Measurements from ENCODE around the gene TFE3.

Gene TFE3

GRCh38 chrX:49059681-49060085, 16.5 kb upstream of the TFE3 start:
- DNase-seq: no peak

DNA sequence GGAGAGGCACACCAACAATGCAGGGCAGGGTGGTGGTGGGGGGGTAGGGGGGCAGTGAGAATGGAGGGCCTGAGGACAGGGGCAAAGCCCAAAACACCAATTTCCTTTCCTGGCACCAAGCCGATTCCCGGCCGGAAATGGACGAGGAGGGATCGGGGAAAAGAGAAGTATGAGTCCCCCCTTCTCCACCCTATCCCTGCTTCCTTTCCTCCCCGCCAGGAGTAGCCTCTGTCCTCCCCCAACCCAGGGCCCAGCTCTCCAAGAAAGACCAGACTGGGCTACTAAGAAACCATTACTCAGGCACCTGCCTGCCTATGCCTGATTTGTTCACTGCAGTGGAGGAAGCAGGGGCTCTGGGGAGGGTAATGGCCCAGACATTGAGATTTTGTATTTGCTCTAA, 16.0 kb upstream of the TFE3 start:
- DNase-seq: no peak

GRCh38 chrX:49058794-49059193, 15.6 kb upstream of the TFE3 start, which contains the start of gene CCDC120:
TSS of gene CCDC120 (plus strand) at chrX:49058999. CDS start at chrX:49062042, 3,043 bp downstream.
- no peak for DNase-seq

DNA sequence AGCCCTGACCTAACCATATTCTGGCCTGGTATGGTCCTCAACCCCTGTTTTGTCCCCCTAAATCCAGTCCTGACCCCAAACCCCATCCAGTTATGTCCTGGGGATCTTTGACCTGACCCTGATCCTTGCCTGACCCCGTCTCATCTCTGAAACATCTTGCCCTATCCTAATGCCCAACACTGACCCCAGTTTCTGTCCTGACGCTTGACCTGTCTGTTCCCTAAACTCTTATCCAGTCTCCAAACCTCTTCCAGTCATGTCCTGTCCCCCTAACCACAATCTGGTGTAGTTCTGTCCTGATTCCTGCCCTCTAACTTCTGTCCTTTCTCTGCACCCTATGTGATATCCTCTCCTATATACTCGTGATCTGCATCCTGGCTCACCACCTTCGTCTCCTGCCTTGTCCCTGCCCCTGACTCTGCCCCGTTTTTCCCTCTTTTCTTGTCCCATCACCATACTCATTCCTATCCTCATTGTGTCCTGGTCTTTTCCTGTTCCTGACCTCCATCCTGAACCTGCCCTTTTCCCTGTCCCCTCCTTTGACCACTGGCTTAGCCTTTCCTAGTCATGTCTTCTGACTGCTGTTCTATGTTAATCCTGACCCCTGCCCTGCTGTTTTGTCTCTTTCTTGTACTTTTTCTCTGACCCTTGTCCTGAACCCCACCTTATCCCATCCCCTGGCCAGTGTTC, 11.1 kb upstream of the TFE3 start:
- DNase-seq: no peak

DNA sequence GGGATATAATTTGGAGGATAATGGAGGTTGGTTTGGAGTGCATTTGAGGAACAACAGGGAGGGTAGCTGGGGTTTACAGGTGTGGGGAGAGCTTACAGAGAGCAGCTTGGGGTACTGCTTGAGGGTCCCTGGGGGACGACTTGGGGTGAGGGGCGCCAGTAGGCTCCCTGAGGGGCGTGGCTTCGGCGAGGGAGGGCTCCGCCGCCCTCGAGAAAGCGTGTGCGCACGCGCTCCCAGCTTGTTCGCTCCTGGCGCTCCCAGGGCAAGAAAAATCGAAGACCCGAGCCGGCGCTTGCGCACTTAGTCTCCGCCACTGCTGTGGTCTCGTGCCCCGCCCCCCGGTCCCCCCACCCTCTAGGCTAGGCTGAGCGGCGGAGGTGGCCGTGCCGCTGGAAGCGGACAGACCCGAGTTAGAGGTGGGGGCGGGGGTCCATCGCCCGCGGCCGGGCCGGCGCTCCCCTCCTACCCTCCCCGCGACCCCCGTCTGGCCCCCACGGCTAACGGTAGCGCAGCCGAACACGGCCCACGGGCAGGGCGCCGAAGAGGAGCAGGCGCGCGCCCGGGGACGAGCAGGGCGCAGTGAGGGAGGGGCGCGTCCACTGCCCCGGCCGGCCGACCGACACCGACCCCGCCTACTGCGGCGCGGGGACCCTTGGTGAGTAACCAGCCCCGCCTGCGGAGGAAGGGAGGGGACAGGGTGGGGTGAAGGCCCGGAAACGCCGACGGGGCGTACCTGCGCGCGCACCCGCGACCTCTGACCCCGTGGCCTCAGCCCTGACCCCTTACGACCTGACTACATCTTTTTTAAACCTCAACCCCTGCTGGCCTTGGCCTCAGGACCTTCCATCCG, 10.3 kb upstream of the TFE3 start:
- DNase-seq: peak; percentile 37

- no peak for DNase-seq
These were observed 777 bp upstream of the TFE3 start for GRCh38 chrX:49043987-49044281.

- no peak for DNase-seq
These were observed 457 bp downstream of the TFE3 start for GRCh38 chrX:49042581-49043219.

DNA sequence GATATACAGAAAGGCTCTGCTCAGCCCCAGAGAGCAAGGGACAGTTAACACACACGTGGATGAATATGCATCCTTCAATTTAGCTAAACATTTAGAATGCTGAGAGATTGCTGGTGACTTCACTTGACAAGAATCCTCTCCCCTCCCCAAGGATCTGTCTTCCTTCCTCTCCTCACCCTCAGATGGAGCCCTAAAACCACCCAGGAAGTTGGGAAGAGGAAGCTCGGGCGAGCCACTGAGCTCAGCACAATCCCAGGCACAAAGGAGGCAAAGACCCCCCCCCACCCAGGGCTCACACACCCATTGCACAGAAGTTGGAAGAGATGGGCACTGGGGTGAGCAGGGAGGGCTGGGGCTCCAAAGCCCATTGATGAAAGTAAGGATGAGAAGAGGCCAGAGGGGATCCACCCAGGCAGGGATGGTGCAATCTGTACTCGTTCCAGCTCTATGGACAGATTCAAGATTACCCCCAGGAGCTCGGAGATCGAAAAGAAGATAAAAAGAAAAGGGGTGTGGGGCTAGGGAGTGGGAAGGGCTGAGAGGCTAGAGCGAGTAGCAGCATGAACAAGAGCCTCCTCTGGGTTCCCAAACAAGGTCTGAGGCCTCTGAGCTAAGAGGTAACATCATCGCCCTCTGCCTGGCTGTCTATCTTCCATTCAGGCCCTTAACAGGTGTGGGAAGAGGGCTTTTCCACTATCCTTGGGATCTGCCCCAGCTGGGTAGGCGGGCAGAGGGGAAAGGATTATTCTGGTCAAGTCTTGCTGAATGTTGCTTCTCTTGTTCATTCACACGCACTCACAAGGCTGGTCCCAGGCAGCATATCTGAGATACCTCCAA, 1.2 kb downstream of the TFE3 start:
- no peak for DNase-seq

- no peak for DNase-seq
These were observed 2.7 kb downstream of the TFE3 start for GRCh38 chrX:49040376-49040955.

- no peak for DNase-seq
These were observed 3.4 kb downstream of the TFE3 start for GRCh38 chrX:49039598-49040375.

DNA sequence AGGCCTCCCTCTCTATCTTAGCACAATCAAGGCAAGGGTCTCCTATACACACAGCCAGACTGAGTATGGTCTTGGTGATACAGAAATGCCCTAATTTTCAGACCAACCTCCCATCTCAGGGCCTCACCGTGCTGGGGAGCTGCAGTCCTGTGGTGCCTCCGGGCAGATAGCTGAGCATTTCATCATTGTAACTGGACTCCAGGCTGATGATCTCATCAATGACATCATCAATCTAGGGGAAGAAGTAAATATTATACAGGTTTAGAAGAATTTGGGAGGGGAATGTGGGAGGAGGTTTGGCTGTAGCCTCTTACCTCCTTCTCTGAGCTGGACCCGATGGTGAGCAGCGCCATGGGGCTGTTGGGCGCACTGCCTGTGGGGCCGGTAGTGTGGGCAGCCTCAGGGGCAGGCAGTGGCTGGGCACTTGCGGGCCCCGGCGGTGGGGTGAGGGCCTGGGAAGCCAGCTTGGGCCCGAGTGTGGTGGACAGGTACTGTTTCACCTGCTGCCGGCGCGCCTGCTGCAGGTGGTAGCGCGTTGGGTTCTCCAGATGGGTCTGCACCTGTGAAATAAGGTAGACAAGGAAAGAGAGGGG, 5.2 kb downstream of the TFE3 start:
- no peak for DNase-seq

GRCh38 chrX:49030283-49030682, 12.9 kb downstream of the TFE3 start:
- no peak for DNase-seq

- DNase-seq: no peak
These were observed 13.3 kb downstream of the TFE3 start for GRCh38 chrX:49029876-49030275.

- no peak for DNase-seq
These were observed 23.4 kb downstream of the TFE3 start for GRCh38 chrX:49019599-49020249.

DNA sequence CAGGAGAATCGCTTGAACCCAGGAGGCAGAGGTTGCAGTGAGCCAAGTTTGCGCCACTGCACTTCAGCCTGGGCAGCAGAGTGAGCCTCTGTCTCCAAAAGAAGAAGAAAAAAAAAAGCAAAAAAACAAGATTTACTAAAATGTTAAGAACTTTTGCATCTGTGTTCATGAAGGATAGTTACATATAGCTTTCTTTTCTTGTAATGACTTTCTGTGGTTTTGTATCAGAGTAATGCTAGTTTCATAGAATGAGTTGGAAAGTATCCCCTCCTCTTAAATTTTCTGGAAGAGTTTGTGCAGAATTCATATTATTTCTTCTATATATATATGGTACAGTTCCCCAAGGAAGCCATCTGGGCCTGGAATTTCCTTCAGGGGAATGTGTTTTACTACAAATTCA, 24.1 kb downstream of the TFE3 start:
- no peak for DNase-seq

DNA sequence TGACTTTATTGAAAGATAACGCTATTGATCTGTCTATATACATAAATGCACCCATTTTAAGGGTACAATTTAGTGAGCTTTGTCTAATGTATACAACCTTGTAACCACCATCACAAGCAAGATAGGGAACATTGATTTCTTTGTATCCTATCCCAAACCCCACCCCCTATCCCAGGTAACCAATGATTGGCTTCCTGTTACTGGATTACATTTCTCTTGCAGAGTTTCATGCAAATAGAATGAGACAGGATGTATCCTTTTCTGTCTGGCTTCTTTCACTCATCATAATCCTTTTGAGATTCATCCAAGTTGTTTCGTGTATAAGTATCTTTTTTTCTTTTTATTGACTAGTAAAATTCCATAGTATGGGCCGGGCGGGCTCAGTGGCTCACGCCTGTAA, 39.5 kb downstream of the TFE3 start:
- DNase-seq: no peak

DNA sequence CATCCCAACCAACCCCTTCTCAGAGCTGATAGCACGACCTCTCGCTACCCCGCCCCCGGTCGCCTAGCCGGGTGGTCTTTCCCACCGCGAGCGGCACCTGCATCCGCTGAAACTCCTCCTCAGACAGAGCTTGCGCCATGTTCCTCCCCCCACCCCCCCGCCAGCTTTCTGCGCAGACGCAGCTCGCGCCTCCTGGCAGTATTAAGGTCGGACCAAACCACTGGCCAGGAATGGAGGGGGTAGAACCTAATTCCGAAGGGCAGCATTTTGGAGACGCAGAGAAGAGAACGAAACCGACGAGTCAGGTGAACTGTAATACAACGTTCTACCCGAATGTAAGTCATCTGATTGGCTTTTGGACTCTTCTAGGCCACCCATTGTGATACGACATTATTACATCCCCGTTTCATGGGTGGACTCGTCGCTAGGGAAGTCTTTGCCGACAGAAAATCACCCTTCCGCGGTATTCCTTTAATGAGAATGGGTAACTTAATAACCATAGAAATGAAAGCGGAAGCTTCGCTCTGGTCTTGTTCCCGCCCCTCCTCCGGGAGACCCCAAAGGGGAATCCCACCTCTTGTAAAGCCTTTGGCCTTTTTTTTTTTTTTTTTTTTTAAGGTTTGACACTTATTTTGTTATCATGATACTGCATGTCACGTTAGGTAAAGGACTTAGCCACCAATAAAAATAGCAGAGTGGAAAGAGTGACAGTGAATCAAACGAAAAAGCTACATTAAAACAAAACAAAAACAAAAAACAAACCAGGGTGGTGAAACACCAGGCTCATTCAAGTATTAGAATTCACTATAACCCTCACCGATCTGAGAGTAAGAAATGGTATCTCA, 40.8 kb downstream of the TFE3 start, which contains the start of gene GRIPAP1:
TSS of gene GRIPAP1 (minus strand) at position 174 of the 845 bp plus-strand sequence. CDS start at position 139, 35 bp downstream.
- DNase-seq: peak; percentile 80

GRCh38 chrX:49001521-49002090, 41.6 kb downstream of the TFE3 start:
- DNase-seq: peak; percentile 1

- no peak for DNase-seq
These were observed 42.5 kb downstream of the TFE3 start for GRCh38 chrX:49000636-49001035.
